NCI-H1694 treated with DMSO at 0.1 percent for 48 hours (cell line): Measurements from ENCODE around the gene TEX11.
"Not testable (repeated sequence)": the region's sequence is repeated elsewhere in the genome, so short reads cannot be mapped to it uniquely, and the experiment has no call there.

ENCODE experiments used
- DNase-seq: peaks from one replicate; lab custom pipeline; 2025; lab: John Stamatoyannopoulos, UW

TEX11 gene

GRCh38 chrX:70908541-70908940 is at the start of gene TEX11:
TEX11 (minus strand) TSS chrX:70908711; CDS start chrX:70907789, 922 bp downstream.
- no peak for DNase-seq

GRCh38 chrX:70954871-70955270 is 46.4 kb upstream of the TEX11 start:
- DNase-seq = no peak

GRCh38 chrX:70924294-70924911 is 15.9 kb upstream of the TEX11 start:
- DNase-seq = no peak

- DNase-seq = no peak
These were observed 14.4 kb upstream of the TEX11 start for GRCh38 chrX:70922774-70923473.

GRCh38 chrX:70921709-70922352 is 13.3 kb upstream of the TEX11 start:
- DNase-seq = no peak

- DNase-seq = no peak
These were observed 8.2 kb upstream of the TEX11 start for GRCh38 chrX:70916754-70917153.

- DNase-seq = no peak
These were observed 611 bp downstream of the TEX11 start for GRCh38 chrX:70907900-70908299.

- DNase-seq = no peak
These were observed 7.0 kb downstream of the TEX11 start for GRCh38 chrX:70901465-70901864.

GRCh38 chrX:70890441-70890840 is 18.1 kb downstream of the TEX11 start:
- not testable (repeated sequence) for DNase-seq

- no peak for DNase-seq
These were observed 29.6 kb downstream of the TEX11 start for GRCh38 chrX:70878902-70879301.

- no peak for DNase-seq
These were observed 56.2 kb downstream of the TEX11 start for GRCh38 chrX:70852294-70852693.

GRCh38 chrX:70844081-70844480 is 64.4 kb downstream of the TEX11 start:
- not testable (repeated sequence) for DNase-seq

- DNase-seq = not testable (repeated sequence)
These were observed 64.9 kb downstream of the TEX11 start for GRCh38 chrX:70843620-70844019.

- no peak for DNase-seq
These were observed 73.9 kb downstream of the TEX11 start for GRCh38 chrX:70834589-70834988.

- no peak for DNase-seq
These were observed 81.8 kb downstream of the TEX11 start for GRCh38 chrX:70826715-70827114.

- DNase-seq = no peak
These were observed 83.1 kb downstream of the TEX11 start for GRCh38 chrX:70825366-70825765.

GRCh38 chrX:70808942-70809940 is 99.3 kb downstream of the TEX11 start:
- DNase-seq = no peak

GRCh38 chrX:70806081-70806480 is 102.4 kb downstream of the TEX11 start:
- no peak for DNase-seq

- DNase-seq = not testable (repeated sequence)
These were observed 111.8 kb downstream of the TEX11 start for GRCh38 chrX:70796742-70797141.

GRCh38 chrX:70774223-70774622 is 134.3 kb downstream of the TEX11 start:
- DNase-seq = no peak

GRCh38 chrX:70769659-70770227 is 138.8 kb downstream of the TEX11 start:
- peak; percentile 2 for DNase-seq

GRCh38 chrX:70762285-70762684 is 146.2 kb downstream of the TEX11 start:
- no peak for DNase-seq
